GM12878 (cell line): ENCODE results near the gene TMEM86B.

ENCODE experiments used
- ATF2 ChIP-seq: IDR thresholded peaks from 2 replicates; pipeline ENCODE4 v1.6.1; 2012; ENCODE audit warnings: low read length, inconsistent platforms
- CTCF ChIP-seq, 3 experiments: IDR thresholded peaks in 2 of 3; conservative IDR thresholded peaks in 1 of 3; 2 replicates each; pipeline ENCODE4 v1.5.1; 2011; ENCODE audit warnings: low read depth in 3 of 3, low read length in 3 of 3, mild to moderate bottlenecking in 3 of 3, control low read depth in 2 of 3, moderate library complexity in 2 of 3, inconsistent platforms in 1 of 3, mixed read lengths in 1 of 3; ENCODE audit not compliant: control insufficient read depth in 2 of 3, insufficient read depth in 1 of 3; ENCODE audit errors: extremely low read depth in 1 of 3
- EZH2 ChIP-seq: IDR thresholded peaks from 2 replicates; pipeline ENCODE4 v1.6.1; 2012; ENCODE audit warnings: low read depth, mild to moderate bottlenecking, control low read depth, inconsistent platforms, low read length, borderline replicate concordance; ENCODE audit not compliant: control insufficient read depth
- IRF4 ChIP-seq: IDR thresholded peaks from 2 replicates; pipeline ENCODE4 v1.6.1; 2011; ENCODE audit warnings: low read depth, low read length
- JUND ChIP-seq: IDR thresholded peaks from 2 replicates; pipeline ENCODE4 v1.6.1; 2012; ENCODE audit warnings: low read depth, mild to moderate bottlenecking, low read length, improper control_type of control experiment, moderate library complexity
- MYC ChIP-seq: IDR thresholded peaks from 2 replicates; pipeline ENCODE4 v1.6.1; 2011; ENCODE audit warnings: mild to moderate bottlenecking, low read length, moderate library complexity, inconsistent platforms; ENCODE audit not compliant: insufficient read depth, insufficient replicate concordance, insufficient read length, severe bottlenecking
- POLR2A ChIP-seq: IDR thresholded peaks from 2 replicates; pipeline ENCODE4 v1.6.1; 2011; ENCODE audit warnings: low read depth, mild to moderate bottlenecking, low read length
- POLR2AphosphoS2 ChIP-seq: IDR thresholded peaks from 2 replicates; pipeline ENCODE4 v1.6.1; 2011; ENCODE audit warnings: low read depth, mild to moderate bottlenecking, low read length, improper control_type of control experiment, moderate library complexity
- POLR2AphosphoS5 ChIP-seq: IDR thresholded peaks from 2 replicates; pipeline ENCODE4 v1.6.1; 2011; ENCODE audit warnings: mild to moderate bottlenecking, low read length, inconsistent platforms
- SMAD5 ChIP-seq: IDR thresholded peaks from 2 replicates; pipeline ENCODE4 v1.6.1; 2016; ENCODE audit warnings: antibody characterized with exemption, low read depth
- SPI1 ChIP-seq: IDR thresholded peaks from 2 replicates; pipeline ENCODE4 v1.6.1; 2011; ENCODE audit warnings: low read depth, mild to moderate bottlenecking, low read length, moderate library complexity, borderline replicate concordance; ENCODE audit not compliant: insufficient read depth
- TAF1 ChIP-seq: IDR thresholded peaks from 2 replicates; pipeline ENCODE4 v1.6.1; 2011; ENCODE audit warnings: mild to moderate bottlenecking, low read depth, low read length, borderline replicate concordance

GRCh38 chr19:55256562-55257460, 28.2 kb upstream of the TMEM86B start:
- no peak for TF ChIP-seq CTCF (IDR thresholded peaks at IDR 0.05 in 2 of 3, conservative IDR thresholded peaks at IDR 0.05 in 1 of 3; ENCODE audit: control insufficient read depth in 2 of 3, extremely low read depth in 1 of 3, insufficient read depth in 1 of 3, low read depth in 3 of 3, low read length in 3 of 3)
- TF ChIP-seq SMAD5 = no peak
- no peak for TF ChIP-seq JUND
- no peak for TF ChIP-seq POLR2A
- TF ChIP-seq POLR2AphosphoS2 = no peak
- TF ChIP-seq EZH2 = no peak
- no peak for TF ChIP-seq SPI1
- TF ChIP-seq ATF2 = no peak
- TF ChIP-seq TAF1 = no peak
- no peak for TF ChIP-seq MYC
- no peak for TF ChIP-seq POLR2AphosphoS5
- no peak for TF ChIP-seq IRF4
